Posterior cingulate gyrus (tissue), 11 donors: ENCODE results near the gene SERPINB3.
"Not testable (repeated sequence)": the region's sequence is repeated elsewhere in the genome, so short reads cannot be mapped to it uniquely, and the experiment has no call there.

Experiments
- DNase-seq, 10 donors: peaks; one replicate each; pipeline versions ENCODE4 v3.0.0 to v3.0.0-alpha.2; 2020 to 2021; ENCODE audit warnings: mixed read lengths in 3 of 10
- intact Hi-C: fragments of 100-400 bp; cut with DNase I; formaldehyde crosslinking; loops from one replicate; pipeline ENCODE4 v1.15.1; 2023

SERPINB3 gene

GRCh38 chr18:63648241-63648640 lies 13.5 kb downstream of the SERPINB3 start:
- intact Hi-C loops, result no loop called here
- no peak for DNase-seq

- no peak for DNase-seq
- intact Hi-C loops, result no loop called here
Observed at GRCh38 chr18:63646936-63647335, 14.8 kb downstream of the SERPINB3 start.

- intact Hi-C loops, result not testable (repeated sequence)
Observed at GRCh38 chr18:63644694-63645093, 17.0 kb downstream of the SERPINB3 start.

GRCh38 chr18:63644142-63644541 lies 17.6 kb downstream of the SERPINB3 start, which contains the start of gene SERPINB4:
Gene SERPINB4, minus strand, starts transcription at chr18:63644256. Its CDS starts 679 bp downstream, at chr18:63643577.
- intact Hi-C loops, result not testable (repeated sequence)

More at GRCh38 chr18:63644694-63645093, 17.0 kb downstream of the SERPINB3 start:
- DNase-seq, result not testable (repeated sequence)

GRCh38 chr18:63642668-63643356 lies 18.9 kb downstream of the SERPINB3 start:
- DNase-seq, intact Hi-C loops: not testable (repeated sequence)

More at GRCh38 chr18:63644142-63644541, 17.6 kb downstream of the SERPINB3 start, which contains the start of gene SERPINB4:
- DNase-seq, result not testable (repeated sequence)

- not testable (repeated sequence) for DNase-seq
Observed at GRCh38 chr18:63641157-63641680, 20.5 kb downstream of the SERPINB3 start.

GRCh38 chr18:63637703-63638102 lies 24.0 kb downstream of the SERPINB3 start:
- DNase-seq, result no peak
- intact Hi-C loops, result no loop called here

More at GRCh38 chr18:63641157-63641680, 20.5 kb downstream of the SERPINB3 start:
- intact Hi-C loops, result not testable (repeated sequence)

GRCh38 chr18:63627819-63628218 lies 33.9 kb downstream of the SERPINB3 start:
- intact Hi-C loops, result no loop called here
- DNase-seq, result no peak

GRCh38 chr18:63626431-63626830 lies 35.3 kb downstream of the SERPINB3 start:
- DNase-seq, result no peak
- intact Hi-C loops, result no loop called here

- intact Hi-C loops, result no loop called here
- no peak for DNase-seq
Observed at GRCh38 chr18:63624863-63625262, 36.8 kb downstream of the SERPINB3 start.

- DNase-seq, result no peak
- intact Hi-C loops, result no loop called here
Observed at GRCh38 chr18:63619661-63620060, 42.0 kb downstream of the SERPINB3 start.

- no peak for DNase-seq
- intact Hi-C loops, result no loop called here
Observed at GRCh38 chr18:63617915-63618234, 43.8 kb downstream of the SERPINB3 start.

GRCh38 chr18:63617049-63617914 lies 44.4 kb downstream of the SERPINB3 start:
- intact Hi-C loops, result no loop called here

GRCh38 chr18:63613420-63613819 lies 48.3 kb downstream of the SERPINB3 start:
- no peak for DNase-seq
- intact Hi-C loops, result no loop called here

More at GRCh38 chr18:63617049-63617914, 44.4 kb downstream of the SERPINB3 start:
- no peak for DNase-seq

- intact Hi-C loops, result no loop called here
- no peak for DNase-seq
Observed at GRCh38 chr18:63606526-63606925, 55.2 kb downstream of the SERPINB3 start.
